Heart left ventricle (tissue), 16 donors: ENCODE measurements around the gene TMEM43. TPM values are rescaled to one million over a fixed set of nuclear protein-coding genes. Genes with fewer than 3 reads are reported as not detected.

Source experiments
- ATAC-seq, 4 donors: fragments of 200-7000 bp; cut with Tn5 transposase; one replicate each; pipeline ENCODE4 v1.9.1; 2020 to 2022; ENCODE audit warnings: moderate library complexity in 4 of 4, mild to moderate bottlenecking in 3 of 4, moderate number of reproducible peaks in 1 of 4
- DNase-seq, 5 donors: peaks; one replicate each; pipeline ENCODE4 v3.0.0-alpha.2; 2020
- H3K27ac ChIP-seq, 12 donors: fragments of 200-600 bp; sonication (generic) in 4 of 12; one replicate each; pipeline versions ENCODE4 v1.5.0 to v1.8.0; 2016 to 2022; ENCODE audit warnings: mild to moderate bottlenecking in 2 of 12
- H3K27me3 ChIP-seq, 9 donors: fragments of 200-600 bp; sonication (generic) in 2 of 9; one replicate each; pipeline versions ENCODE4 v1.5.1 to v1.8.0; 2016 to 2022; ENCODE audit warnings: mild to moderate bottlenecking in 3 of 9
- H3K36me3 ChIP-seq, 9 donors: fragments of 200-600 bp; sonication (generic) in 2 of 9; one replicate each; pipeline versions ENCODE4 v1.5.0 to v1.8.0; 2018 to 2022; ENCODE audit warnings: mild to moderate bottlenecking in 2 of 9
- H3K4me1 ChIP-seq, 12 donors: fragments of 200-600 bp; sonication (generic) in 4 of 12; one replicate each; pipeline versions ENCODE4 v1.5.0 to v1.8.0; 2016 to 2022; ENCODE audit warnings: mild to moderate bottlenecking in 3 of 12
- H3K4me3 ChIP-seq, 12 donors: fragments of 200-600 bp; sonication (generic) in 4 of 12; one replicate each; pipeline versions ENCODE4 v1.5.0 to v1.8.0; 2017 to 2022; ENCODE audit warnings: mild to moderate bottlenecking in 9 of 12, moderate library complexity in 4 of 12
- H3K9me3 ChIP-seq, 12 donors: fragments of 200-600 bp; sonication (generic) in 4 of 12; one replicate each; pipeline versions ENCODE4 v1.5.0 to v1.8.0; 2016 to 2022; ENCODE audit warnings: mild to moderate bottlenecking in 1 of 12
- POLR2A ChIP-seq, 2 donors: fragments of 450-650 bp; IDR thresholded peaks; one replicate each; pipeline ENCODE4 v1.6.1; 2017; ENCODE audit warnings: antibody characterized with exemption in 2 of 2, mild to moderate bottlenecking in 2 of 2, moderate library complexity in 2 of 2
- WGBS, 4 donors: extraction: QIAGEN DNeasy Blood & Tissue Kit in 2 of 4; methylation state at CpG; one replicate each; pipeline versions ENCODE4 v1.1.5 to v1.1.7; 2013 to 2018; 5-methylcytosine and 5-hydroxymethylcytosine counted together
- intact Hi-C, 10 donors: fragments of 100-400 bp; cut with DNase I; formaldehyde crosslinking; loops; one replicate each; pipeline versions ENCODE4 v1.11.1 to v1.14.2; 2022
- polyA plus RNA-seq, 2 donors: library from polyadenylated mRNA; stranded (reverse); fragments of 200-250 nt; gene quantifications; one replicate each; pipeline ENCODE4 v1.2.3, GENCODE V29; 2013
- total RNA-seq, 9 donors: library from RNA; depleted of rRNA in 2 of 9; stranded (reverse); fragments of >200 nt in 2 of 9; fragmentation: NEBNext Ultra II Directional in 3 of 9; extraction: Animal tissue kit (Norgen Biotek cat#: 25700) in 3 of 9; gene quantifications; one replicate each; pipeline versions ENCODE4 v1.1.0 to v1.2.4, GENCODE V29; 2016 to 2023
- TF ChIP-seq, protein P1 (sequence below), 12 donors: fragments of 200-600 bp; sonication (generic) in 4 of 12; IDR thresholded peaks; one replicate each; pipeline versions ENCODE4 v1.5.0 to v1.8.0; 2018 to 2022; ENCODE audit warnings: antibody characterized with exemption in 12 of 12, mild to moderate bottlenecking in 5 of 12
- donor health status: ischemic (EF 13 %, LVEDD 7.1; RV severe dilation, severe dysfunction).
- donor health status: healthy with polysubstance abuse.
- donor health status: DM: no; HTN: yes; CAD: no.
- donor health status: DM: no; HTN: no; CAD: no.
- donor health status: ischemic (EF 25% LVEDD 6.9; RV normal size, moderate dysfunction).
- donor health status: ischemic (EF 25% LVEDD 5.7; RV mildly dilated, moderate dysfunction).
- donor health status: healthy.
- donor health status: DM: yes; HTN: yes; CAD: no.
- donor health status: ischemic (EF 35%, LVEDD 5.7; RV mildly dilated, moderate dysfunction).
- donor health status: nonischemic (EF 11% LVEDD 7.7; RV severe dilation, severe dysfunction).
- donor health status: DM: yes; HTN: yes; CAD: no.
- donor health status: PGD.
- donor health status: ischemic (EF 29% LVEDD 5.4; RV normal size, mild dysfunction).
- donor health status: nonischemic (EF 23%, LVEDD 6.1; RV moderate dilation, normal function).

TMEM43 gene
- total and polyA plus RNA-seq, 11 donors: 26.1 to 150 (median 46.0) TPM

DNA sequence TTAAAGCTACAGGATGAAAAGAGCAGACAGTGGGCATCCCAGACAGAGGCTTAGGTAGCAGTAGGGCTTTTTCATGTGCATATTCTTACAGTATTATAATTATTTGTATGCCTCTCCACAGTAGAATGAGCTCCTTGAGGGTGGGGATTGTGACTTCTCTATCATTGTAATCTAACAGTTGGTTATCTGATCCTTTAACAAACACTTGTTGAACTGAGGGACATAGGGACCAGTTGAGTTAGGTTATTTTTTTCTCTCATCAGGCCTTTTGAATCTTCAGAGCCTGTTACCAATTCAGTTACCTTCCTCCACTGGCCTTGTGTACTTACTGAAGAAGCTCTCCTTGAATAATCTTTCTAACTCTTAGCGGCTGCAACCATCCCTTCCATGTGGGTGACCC lies 54.9 kb downstream of the TMEM43 start:
- Histone ChIP-seq H3K4me3 (no peak overlapping the region), H3K27me3 (no peaks in the 10 kb centered on the region), H3K4me1 (peaks cover 0 to 41% (median 32%) of the 10 kb centered on the region in 12 donors), H3K36me3 (peaks cover 0 to 38% (median 32%) of the 10 kb centered on the region in 9 donors), H3K9me3 (no peaks in the 10 kb centered on the region), H3K27ac (no peak overlapping the region)
- WGBS, 4 donors: 97 to 100% (median 98%) methylated on average over 1 of the region's 1 CpG
- ATAC-seq (no peak), DNase-seq (no peak)
- TF ChIP-seq POLR2A (IDR thresholded peaks at IDR 0.05): no peak
- TF ChIP-seq, protein P1, sequence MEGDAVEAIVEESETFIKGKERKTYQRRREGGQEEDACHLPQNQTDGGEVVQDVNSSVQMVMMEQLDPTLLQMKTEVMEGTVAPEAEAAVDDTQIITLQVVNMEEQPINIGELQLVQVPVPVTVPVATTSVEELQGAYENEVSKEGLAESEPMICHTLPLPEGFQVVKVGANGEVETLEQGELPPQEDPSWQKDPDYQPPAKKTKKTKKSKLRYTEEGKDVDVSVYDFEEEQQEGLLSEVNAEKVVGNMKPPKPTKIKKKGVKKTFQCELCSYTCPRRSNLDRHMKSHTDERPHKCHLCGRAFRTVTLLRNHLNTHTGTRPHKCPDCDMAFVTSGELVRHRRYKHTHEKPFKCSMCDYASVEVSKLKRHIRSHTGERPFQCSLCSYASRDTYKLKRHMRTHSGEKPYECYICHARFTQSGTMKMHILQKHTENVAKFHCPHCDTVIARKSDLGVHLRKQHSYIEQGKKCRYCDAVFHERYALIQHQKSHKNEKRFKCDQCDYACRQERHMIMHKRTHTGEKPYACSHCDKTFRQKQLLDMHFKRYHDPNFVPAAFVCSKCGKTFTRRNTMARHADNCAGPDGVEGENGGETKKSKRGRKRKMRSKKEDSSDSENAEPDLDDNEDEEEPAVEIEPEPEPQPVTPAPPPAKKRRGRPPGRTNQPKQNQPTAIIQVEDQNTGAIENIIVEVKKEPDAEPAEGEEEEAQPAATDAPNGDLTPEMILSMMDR (IDR thresholded peaks at IDR 0.05): no peak
- intact Hi-C loops: loop anchor here in 8 of 10 donors (2.0 to 10.0 kb wide), 8 partner anchors 35 to 525 kb away; partner anchors contain the start of genes CHCHD4 (in 4 of the 8), TMEM43 (in 4 of the 8) and CCDC174 (in 3 of the 8)

DNA sequence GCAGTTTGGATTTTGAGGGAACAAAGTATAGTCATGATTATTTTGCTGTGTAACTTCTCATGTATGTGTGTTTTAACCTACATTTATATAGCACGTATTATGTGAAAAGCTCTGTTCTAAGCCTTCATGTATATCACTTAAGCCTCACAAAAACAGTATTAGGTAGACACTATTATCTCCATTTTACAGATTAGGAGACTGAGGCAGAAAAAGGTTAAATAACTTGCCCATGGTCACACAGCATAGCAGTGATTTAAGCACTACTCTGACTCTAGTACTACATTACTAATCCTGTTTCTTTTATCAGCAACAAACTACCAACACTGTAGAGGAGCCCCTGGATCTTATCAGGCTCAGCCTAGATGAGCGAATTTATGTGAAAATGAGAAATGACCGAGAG lies 56.4 kb downstream of the TMEM43 start:
- Histone ChIP-seq H3K4me3 (no peak overlapping the region), H3K27me3 (no peaks in the 10 kb centered on the region), H3K27ac (no peak overlapping the region), H3K4me1 (peaks cover 0 to 29% (median 22%) of the 10 kb centered on the region in 12 donors), H3K9me3 (no peaks in the 10 kb centered on the region), H3K36me3 (peaks cover 0 to 53% (median 46%) of the 10 kb centered on the region in 9 donors)
- TF ChIP-seq, protein P1 (IDR thresholded peaks at IDR 0.05): no peak
- TF ChIP-seq POLR2A (IDR thresholded peaks at IDR 0.05): no peak
- DNase-seq (no peak), ATAC-seq (no peak)
- WGBS, 4 donors: 95 to 99% (median 97%) methylated on average over 3 of the region's 3 CpGs
- intact Hi-C loops: no loop called here

DNA sequence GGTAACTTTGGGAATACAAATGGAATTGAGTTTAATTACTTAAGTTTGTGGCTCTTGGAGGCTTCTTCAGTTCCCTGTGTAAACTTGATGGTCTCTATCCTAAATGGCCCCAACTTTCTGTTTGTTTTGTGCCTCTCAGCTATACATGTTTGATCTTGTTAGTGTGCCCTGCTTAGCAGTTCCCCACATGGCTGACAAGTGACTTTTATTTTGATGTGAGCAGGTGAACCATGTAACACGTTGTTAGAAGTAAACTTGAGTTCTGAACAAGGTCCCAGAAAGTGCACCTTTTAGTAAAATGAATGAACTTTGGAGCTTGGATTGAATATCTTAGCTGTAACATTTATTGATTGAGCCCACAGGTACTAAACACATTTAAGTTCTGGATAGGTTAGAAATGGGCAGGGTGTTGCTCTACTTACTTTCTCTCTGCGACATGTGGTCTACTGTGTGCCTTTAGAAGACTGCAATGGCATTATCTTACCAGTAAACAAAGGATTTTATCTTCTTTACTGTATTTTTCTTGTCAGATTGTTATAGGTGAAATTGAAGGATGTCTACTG lies 58.2 kb downstream of the TMEM43 start:
- H3K27me3 ChIP-seq: no peaks in the 10 kb centered on the region
- 58 to 64% (median 61%) methylated on average over 2 of the region's 2 CpGs for WGBS, 4 donors
- ATAC-seq (no peak), DNase-seq (no peak)
- intact Hi-C loops: no loop called here
- H3K27ac ChIP-seq: no peak overlapping the region
- H3K4me3 ChIP-seq: no peak overlapping the region
- TF ChIP-seq, protein P1 (IDR thresholded peaks at IDR 0.05): no peak
- no peak for TF ChIP-seq POLR2A (IDR thresholded peaks at IDR 0.05)
- H3K9me3 ChIP-seq: no peaks in the 10 kb centered on the region
- H3K4me1 ChIP-seq: peaks cover 0 to 13% (median 8%) of the 10 kb centered on the region in 12 donors
- H3K36me3 ChIP-seq: peaks cover 0 to 71% (median 65%) of the 10 kb centered on the region in 9 donors

DNA sequence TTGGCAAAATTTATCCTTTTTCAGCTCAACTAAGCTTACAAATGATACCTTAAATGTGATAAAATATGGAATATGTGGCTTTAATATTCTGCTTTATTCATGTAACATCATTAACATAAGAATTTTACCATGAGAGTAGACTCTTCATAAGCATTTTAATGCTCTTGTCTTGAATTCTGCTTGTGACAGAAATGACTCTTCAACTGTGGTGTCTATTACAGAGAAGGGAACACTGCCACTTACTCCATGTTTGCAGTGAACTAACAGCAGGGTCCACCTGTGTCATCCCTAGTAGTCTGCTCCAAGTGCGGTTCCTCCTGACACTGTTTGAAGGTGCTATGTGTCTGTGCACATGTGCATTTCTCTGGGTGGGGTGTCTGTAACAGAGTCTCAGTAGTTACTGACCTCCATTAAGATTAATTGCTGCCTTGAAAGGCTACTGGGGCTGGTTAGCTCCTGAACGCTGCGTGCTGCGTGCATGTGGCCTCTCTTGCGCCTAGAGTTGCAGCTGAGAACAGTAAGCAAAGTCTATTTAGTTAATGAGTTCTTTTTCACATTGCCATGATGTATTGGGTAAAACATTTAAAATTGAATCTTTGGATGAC lies 62.1 kb downstream of the TMEM43 start:
- no peak overlapping the region for H3K27ac ChIP-seq
- peaks cover 0 to 79% (median 69%) of the 10 kb centered on the region in 9 donors for H3K36me3 ChIP-seq
- H3K9me3 ChIP-seq: peaks cover 0 to 4% (median 0%) of the 10 kb centered on the region in 12 donors
- peaks cover 0 to 3% (median 0%) of the 10 kb centered on the region in 12 donors for H3K4me1 ChIP-seq
- 95 to 98% (median 97%) methylated on average over 5 of the region's 5 CpGs for WGBS, 4 donors
- TF ChIP-seq, protein P1 (IDR thresholded peaks at IDR 0.05): no peak
- no peak for TF ChIP-seq POLR2A (IDR thresholded peaks at IDR 0.05)
- ATAC-seq (no peak), DNase-seq (no peak)
- intact Hi-C loops: no loop called here
- H3K4me3 ChIP-seq: no peak overlapping the region
- no peaks in the 10 kb centered on the region for H3K27me3 ChIP-seq
